TTC549 (cell line): ENCODE results near the gene TPH2.

Experiments used
- FAIRE-seq: peaks from 2 replicates; lab custom pipeline; 2012; peaks lifted over from hg19 to GRCh38; lab: Jason Lieb, UNC

The TPH2 gene

DNA sequence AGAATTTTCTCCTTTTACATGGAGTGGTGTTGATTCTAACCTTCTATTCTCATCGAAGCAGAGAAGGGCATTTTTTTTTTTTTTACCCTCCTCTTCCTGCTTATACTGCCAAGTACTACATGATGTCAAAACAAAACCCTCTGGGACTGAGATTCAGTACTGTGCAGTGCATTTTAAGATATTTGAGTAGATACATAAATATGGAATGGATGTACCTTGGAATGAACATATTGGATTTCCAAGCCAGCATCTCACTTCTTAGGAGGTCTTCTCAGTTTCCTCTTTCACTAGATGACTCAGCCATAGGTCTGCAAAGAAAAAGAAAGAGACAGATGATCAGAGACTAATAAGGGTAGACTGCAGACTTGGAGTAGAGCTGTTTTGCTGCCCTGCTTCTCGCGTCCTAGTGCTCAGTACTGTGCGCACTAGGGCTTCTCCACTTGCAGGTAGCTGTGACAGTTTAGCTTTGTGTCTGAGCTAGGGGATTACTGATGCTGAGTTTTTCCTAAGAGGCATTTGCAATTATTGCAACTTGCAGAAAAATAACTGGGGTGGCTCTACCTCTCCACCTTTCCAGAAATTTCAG lies 20.4 kb downstream of the TPH2 start:
- FAIRE-seq = no peak

DNA sequence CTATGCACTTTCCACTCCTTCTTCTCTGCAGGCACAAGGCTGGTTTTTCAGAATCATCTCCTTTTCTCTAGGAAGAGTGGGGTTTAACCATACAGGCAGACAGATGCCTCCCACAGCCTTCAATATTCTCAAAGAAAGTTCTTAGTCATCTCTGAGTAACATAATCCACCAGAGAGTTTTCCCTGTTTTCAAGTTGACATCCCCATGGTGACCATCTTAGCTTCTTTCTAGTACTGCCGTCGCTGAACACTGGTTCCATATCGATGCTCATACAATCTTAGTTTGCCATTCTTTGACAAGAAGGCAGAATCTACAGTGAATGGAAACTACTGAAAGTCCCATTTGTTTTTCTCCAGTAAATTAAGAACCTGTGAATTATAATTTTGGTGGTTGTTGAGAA lies 28.6 kb downstream of the TPH2 start:
- no peak for FAIRE-seq

DNA sequence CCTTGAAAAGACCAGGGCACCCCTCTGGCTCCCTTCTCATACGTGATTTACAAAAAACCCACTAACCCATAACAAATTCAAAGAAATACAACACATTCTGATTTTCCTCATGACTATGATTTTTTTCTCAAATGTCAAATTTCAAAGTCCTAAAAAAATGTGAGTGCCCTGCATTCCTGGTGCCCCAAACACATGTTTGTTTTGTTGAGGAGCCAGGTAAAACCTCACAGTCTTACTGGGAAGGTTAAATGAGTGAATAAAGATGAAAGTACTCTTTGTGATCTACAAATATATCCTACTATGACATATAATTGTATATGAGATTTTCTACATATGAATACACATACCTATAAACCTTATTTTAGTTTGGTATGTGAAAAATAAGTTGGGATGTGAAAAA lies 30.7 kb downstream of the TPH2 start:
- no peak for FAIRE-seq

DNA sequence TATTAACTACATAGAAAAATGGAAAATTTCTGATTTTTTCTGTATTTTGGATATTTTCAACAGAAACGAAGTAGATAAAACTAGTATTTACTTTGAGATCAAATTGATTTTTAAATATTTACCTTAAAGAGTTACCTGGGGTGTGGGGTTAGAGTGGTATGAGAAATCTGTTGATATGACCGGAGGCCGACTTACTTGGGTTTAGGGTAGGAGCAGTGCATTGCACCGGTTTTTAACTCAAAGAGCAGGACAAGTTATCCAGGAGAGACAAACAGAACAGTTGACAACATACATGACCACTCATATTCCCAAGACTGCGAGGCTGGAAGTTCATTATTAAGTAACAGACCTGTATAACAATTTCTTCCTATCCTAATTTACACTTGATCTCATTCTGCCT lies 31.4 kb downstream of the TPH2 start:
- FAIRE-seq = no peak

DNA sequence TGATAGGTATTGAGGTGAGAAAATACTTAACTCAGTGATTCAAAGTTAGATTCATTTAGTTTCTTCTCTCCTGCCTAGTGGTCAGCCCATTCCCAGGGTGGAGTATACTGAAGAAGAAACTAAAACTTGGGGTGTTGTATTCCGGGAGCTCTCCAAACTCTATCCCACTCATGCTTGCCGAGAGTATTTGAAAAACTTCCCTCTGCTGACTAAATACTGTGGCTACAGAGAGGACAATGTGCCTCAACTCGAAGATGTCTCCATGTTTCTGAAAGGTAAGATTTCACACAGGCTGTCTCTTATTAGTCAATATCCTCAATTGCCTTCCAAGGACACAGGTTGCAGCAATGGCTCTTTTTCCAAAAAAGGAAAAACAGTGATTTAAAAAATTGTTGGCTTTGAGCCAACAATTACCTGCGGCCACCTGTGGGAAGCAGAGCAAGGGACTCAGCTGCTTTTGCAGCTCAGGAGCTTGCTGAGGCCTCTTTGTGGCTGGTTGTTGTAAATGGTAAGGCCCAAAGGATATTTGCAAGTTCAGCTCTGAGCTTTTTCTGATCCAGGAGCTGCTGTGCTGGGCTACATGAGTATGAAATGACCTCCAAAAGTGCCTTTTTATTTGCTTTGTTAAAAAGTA lies 33.9 kb downstream of the TPH2 start:
- FAIRE-seq = no peak

DNA sequence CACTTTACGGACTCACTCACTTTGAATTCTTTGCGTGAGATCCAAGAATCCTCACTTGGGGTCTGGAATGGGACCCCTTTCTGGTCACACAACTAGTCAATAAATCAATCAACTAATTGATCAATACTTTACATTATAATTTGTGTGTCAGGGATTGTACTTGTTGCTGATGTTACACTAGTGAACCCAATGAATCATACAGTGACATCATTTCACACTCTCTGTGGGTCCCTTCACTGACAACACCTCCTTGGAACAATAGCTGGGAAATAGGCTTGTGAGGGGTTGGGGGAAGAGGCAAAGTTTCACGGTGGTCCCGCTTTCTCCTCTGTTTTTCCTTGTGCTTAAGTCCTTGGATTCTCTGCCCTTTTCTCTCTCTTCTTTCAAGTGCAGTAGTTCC lies 35.0 kb downstream of the TPH2 start:
- no peak for FAIRE-seq

DNA sequence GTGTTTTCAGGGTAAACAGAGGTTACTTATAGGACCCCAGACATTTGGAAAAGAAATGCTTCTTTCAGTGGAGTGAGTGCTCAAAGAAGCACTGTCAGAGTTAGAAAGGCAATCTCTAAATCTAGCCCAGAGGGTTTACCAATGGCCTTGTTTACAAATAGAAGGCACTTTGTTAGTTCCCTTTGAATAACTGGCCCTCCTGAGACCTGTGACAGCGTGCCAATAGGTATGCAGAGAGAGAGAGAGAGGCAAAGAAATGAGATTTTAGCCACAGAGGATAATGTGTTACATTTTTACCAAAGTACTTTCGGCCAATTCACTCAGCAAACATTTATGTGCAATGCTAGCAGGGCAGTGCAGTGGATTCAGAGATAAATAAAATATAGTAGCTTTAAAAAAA lies 41.9 kb downstream of the TPH2 start:
- FAIRE-seq = no peak

DNA sequence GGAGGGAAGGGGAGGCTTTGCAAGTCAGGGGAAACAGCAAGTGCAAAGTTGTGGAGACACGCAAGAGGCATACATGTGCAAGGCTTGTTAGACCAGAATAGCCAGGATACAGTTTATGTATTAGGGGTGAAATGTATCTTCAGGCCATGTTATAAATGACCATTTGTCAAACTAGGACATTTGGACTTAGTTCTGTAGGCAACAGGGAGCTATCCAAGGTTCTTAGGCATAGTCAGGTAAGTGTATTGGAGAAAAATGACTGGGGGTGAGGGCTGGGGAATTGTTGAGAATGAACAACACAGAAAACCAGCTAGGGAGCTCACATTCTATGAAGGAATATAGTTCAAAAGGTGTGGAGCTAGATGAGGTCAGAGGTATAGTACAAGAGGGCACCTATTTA lies 42.5 kb downstream of the TPH2 start:
- no peak for FAIRE-seq

DNA sequence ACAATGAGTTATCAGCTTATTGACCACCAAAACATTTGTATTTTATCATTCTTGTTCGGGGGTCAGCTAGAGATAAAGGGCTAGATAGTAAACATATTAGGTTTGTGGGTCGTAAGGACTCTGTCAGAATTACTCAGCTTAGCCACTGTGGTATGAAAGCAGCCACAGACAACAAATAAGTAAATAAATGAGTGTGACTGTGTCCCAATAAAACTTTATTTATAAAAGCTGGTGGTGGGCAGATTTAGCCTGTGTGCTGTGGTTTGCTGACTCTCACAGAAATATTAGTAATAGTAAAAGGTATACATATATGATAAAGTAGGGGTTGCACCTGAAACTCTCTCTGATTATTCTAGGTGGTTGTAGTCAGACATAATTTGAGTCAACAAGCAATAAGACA lies 56.1 kb downstream of the TPH2 start:
- FAIRE-seq = no peak

DNA sequence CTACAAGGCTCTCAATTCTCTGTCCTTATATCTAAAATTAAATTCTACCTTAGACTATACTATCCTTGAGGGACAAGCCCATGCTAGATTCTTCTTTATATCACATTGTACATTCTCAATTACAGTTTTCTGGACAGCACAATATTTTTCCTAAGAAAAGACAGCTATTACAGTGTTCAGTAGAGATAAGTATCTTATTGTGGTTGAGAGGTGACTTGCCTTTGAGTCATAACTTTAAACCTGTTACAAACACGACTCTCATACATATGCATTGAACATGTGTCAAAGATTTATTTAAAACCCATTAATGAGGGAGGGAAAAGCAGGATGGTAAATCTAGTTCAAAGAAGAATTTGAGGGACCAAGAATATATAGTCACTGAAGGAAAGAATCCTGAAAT lies 61.1 kb downstream of the TPH2 start:
- FAIRE-seq = no peak

DNA sequence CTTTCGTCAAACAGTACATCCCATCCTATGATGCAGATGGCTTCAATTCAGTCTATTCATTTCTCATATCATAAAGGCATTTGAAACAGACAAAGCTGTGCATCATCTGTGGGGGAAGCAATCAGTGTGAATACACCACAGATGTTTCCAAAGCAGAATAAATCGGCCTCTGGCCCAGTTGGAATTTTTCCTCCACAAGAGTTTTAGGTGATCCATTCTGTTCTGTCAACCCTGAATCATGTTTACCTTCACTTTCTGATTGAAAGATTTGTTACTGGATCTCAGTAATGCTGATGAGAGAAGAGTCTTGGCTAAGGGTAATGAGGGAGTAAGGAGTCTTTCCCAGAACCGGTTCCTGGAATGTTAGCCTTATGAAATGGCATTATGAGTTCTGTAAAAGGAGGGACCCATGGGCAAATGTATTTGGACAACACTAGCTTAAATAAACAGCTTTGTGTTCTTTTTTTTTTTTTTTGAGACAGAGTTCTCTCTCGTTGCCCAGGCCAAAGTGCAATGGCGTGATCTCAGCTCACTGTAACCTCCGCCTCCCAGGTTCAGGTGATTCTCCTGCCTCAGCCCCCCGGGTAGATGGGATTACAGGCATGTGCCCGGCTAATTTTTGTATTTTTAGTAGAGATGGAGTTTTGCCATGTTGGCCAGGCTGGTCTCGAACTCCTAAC lies 62.5 kb downstream of the TPH2 start:
- FAIRE-seq = no peak

DNA sequence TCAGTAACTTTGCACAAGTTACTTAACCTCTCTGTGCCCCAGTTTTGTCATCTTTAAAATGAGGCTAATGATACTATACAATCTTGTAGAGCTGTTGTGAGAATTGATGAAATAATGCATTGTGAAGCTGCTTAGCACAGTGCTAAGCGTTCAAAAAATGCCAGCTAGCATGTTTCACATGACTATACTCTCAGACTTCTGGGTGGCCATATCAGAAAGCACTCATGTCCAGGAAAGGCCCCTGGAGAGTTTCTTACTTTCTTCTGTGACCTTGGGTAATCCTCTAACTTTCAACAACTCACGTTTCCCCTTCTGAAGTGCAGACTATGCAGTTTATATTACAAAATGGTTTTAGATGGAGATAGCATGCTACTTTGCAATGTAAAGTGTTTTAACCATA lies 68.1 kb downstream of the TPH2 start:
- FAIRE-seq = no peak

DNA sequence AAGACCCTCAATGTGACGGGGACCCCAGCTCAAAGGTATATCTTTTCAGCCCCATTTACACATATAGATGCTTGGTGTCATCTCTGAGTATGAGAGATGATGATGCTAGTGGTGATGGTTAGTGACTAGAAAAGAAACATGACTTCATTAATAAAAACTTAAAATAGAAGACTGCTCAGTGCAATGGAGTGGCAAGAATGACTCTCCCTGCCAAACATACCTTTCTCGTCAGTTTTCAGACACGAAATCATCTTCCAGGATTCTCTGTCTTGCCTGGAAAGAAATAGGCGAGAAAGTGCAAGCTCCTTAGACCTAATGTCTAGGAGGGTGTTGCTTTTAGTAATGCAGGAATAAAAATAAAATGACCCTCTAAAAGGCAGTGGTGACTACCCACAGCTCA lies 71.7 kb downstream of the TPH2 start:
- no peak for FAIRE-seq

DNA sequence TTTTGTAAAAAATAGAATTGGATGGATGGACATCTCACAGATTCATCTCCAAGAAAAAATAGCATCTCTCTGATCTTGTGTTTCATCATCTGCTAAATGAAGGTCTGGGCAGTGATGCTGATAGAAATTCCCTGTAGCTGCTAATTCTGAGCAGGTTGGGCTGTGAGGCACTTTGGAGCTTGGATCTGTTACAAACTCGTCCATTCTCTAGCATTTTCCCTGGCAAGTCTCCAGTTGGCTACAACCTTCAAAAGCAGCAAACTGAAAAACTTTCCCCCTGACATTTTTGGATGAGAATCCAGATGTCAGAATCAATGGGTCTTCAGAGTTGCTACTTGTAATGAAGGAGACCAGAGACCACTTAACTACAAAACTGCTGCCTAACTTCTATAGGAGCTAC lies 72.7 kb downstream of the TPH2 start:
- FAIRE-seq = no peak

DNA sequence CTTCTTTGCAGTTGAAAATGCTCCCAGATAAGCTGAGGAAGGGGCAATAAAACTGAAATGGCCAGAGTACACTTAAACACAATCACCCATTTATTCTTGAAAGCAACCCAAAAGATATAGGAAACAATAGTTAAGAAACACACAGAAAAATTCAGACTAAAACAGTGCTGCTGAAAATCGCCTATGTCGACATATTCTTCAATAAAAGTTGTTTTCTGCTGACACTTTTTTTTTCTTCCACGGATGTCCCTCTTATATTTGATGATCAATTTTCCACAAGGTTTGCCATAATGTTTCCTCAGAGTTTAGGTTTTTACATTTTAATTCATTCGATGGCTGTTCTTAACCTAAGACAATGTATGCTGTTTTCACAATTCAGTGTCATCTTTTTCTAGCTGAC lies 74.2 kb downstream of the TPH2 start:
- FAIRE-seq = no peak

DNA sequence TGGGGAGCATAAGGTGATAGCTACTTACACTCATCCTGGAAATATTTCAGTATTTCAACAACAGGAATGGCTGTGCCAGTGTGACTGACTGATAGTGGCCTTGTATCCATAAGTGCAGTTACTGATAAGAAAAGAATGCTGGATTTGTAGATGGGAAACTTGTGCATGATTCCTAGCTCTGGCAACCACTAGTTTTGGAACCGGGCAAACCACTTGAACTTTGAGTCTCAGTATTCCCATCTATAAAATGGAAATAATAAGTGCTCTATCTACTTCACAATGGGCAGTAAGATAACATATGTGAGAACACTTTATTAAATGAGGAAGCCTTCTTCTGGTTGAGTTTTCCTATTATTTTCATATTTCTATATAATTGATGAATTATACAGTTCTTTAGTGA lies 77.2 kb downstream of the TPH2 start:
- FAIRE-seq = no peak

DNA sequence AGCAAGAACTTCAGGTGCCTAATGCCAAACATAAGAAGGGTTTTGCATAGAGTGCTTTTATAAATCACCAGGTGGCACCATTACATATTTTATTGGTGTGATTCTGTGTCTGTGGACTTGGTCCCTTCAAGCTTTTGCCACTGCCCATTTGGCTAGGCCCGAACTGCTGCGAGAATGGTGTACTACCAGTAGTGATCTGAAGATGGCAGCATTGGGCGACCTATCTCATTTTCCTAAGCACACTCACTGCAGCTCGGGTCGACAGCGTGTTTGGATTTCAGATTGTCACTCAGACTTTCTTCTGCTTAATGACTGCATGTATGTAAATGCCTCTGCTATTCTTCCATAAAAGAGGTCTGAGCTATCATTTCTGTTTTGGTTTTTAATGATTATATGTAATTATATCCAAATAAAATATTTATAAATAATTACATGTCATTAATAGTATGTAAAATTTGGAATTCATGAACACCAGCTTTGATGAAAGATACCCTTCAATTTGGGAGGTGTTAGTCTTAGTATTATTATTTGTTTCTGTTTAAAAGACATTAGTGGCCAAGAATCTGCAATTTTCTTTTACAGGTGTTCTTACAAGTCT lies 78.5 kb downstream of the TPH2 start:
- peak; percentile 54 for FAIRE-seq

DNA sequence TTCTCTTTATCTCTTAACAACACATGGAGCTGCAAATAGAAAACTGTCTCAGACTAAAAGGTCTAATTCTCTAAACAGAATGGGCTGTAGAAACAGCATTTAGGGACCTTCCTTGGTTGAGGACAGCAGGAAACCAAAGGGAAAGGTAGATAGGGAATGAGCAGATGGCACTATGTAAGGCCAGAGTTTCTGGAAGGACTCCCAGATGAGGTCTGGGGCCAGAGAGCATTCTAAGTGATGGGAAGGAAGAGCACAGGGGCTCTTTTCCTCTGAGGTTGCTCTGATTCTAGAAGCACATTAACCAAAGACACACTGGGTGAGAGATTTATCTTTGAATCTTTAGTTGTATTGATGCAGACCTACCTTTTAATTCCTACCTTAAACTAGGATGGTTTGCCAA lies 79.4 kb downstream of the TPH2 start:
- no peak for FAIRE-seq

DNA sequence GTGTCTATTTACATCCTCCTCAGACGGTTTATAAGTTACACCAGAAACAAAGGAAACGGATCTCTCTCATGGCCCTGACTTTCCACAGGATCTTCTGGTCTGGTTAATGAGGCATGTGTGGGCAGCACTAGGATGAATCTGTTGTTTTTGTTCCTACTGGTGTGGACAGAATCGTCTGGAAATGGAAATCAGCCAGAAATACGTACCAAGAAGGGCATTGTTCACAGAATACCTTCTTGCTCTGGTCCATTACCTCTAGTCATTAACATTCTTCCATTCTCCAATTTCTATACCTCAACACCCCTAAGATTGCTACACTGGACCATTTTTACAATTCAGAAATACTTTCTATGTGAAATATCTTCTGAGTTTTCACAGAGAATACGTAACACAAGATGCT lies 86.0 kb downstream of the TPH2 start:
- no peak for FAIRE-seq

DNA sequence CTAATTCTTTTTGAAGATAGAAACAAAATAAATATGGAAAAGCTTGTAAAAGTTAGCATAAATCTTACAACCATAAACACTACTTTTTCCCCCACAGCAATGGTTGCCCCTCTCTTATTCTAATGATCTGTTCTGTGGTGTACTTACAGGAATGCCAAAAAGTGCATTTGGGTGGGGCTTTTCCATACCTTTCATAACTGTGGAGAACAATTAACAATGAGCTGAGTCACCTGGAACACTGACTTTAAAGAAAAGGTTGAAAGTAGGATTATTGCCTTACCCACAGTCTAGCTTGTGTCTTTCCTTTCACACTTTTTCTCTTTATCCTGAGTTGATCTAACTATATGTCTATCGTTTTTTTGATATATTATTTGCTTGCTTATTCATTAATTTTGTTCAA lies 86.9 kb downstream of the TPH2 start:
- FAIRE-seq = no peak

DNA sequence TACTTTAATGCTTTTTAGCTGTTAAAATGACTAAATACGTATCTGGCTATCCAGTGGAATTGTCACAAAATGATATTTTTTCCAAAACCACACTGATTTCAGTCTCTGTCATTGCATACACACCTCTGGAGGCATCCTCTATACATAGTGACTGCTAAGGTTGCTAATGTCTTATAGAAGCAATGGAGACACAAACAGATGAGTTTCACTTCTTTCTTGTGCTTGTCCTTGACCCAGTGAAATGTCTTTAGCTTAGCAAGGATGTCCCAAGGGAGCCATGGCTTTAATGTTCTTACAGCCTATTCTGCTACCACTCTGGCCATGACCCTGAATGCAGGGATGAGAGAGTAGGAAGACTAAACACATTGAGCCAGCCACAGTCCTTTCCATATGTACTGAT lies 90.3 kb downstream of the TPH2 start:
- no peak for FAIRE-seq

DNA sequence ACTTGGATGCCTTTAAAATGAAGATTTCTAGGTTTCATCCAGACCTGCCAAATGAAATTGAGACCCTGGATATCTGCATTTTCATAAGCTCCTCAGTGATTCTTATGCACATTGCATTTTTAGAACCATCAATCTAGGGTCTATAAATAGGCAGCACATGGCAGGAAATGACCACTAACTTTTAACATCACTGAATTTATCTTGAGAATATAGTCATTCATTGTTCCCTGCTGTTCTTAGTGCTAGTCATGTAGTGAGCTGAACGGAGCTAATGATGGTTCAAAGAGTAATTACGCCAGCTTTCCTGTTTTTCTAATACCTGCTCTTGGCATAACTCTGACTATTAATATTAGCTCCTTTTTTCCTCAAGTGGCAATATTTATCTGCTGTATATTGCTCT lies 91.6 kb downstream of the TPH2 start:
- no peak for FAIRE-seq

DNA sequence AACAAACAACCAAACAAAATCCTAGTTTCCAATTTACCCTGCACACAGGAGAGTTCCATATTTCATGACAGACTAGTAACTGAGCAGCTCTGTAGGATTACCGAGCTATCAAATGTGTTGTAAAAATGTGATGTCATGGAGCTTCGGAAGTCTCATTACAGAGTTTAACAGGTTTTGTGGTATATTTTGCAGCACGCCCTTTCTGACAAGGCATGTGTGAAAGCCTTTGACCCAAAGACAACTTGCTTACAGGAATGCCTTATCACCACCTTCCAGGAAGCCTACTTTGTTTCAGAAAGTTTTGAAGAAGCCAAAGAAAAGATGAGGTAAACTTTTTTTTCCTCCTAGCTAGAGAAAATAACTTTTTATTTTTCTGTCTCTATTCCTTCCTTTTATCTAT lies 92.4 kb downstream of the TPH2 start:
- FAIRE-seq = no peak

DNA sequence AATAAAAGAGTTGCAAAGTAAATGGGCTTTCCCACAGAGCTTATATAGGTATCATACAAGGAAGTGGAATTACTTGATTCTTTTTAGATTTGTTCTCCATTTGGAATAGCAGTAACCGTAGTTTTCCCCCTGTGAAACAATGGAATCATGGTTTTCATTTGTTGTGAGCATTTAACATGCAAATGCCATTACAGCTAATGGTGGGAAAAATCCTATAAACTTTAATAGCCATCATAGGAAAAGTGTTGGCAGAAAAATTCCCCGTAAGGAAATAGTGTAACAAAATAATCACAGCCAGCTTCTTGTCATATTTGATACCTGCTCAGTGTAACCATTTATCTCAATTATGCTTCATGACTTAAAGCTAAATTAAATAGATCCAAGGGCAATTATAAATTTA lies 95.3 kb downstream of the TPH2 start:
- no peak for FAIRE-seq
